HG03520 (cell line): Measurements from ENCODE around the gene SCN5A.

Source experiments
- ATAC-seq: cut with Tn5 transposase; IDR thresholded peaks from one replicate; pipeline ENCODE4 v1.9.1; 2021; ENCODE audit warnings: mild to moderate bottlenecking, moderate library complexity; ENCODE audit not compliant: unreplicated experiment

Gene SCN5A

GRCh38 chr3:38603731-38604131 lies 45.8 kb downstream of the SCN5A start:
- ATAC-seq: no peak

DNA sequence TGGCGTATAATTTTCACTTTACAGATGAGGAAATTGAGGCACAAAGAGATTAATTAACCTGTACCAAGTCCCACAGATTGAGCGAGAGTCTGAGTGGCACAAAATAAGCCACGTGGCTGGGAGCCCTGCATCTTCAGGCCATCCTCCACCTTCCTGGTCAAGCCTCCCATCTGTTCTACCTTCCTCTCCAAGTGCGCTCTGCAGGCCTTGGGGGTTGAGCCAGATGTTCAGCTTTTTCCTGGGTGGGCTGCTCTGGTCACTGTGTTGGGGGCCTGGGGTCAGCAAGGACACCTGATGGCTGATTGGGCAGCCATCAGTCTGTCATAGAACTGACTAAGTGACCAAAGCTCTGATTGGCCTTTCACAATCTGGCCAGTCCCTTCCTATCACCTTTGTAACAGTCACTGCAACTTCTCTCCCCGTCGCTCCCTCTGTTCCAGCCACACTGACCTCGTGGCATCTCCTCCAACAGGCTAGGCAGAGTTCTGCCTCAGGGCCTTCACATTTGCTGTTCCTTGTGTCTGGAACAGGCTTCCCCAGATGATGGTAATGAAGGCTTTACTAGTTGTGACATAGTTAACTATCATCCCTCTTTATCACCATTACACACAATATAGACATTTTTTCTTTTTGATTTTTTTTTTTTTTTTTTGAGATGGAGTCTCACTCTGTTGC lies 46.8 kb downstream of the SCN5A start:
- no peak for ATAC-seq

DNA sequence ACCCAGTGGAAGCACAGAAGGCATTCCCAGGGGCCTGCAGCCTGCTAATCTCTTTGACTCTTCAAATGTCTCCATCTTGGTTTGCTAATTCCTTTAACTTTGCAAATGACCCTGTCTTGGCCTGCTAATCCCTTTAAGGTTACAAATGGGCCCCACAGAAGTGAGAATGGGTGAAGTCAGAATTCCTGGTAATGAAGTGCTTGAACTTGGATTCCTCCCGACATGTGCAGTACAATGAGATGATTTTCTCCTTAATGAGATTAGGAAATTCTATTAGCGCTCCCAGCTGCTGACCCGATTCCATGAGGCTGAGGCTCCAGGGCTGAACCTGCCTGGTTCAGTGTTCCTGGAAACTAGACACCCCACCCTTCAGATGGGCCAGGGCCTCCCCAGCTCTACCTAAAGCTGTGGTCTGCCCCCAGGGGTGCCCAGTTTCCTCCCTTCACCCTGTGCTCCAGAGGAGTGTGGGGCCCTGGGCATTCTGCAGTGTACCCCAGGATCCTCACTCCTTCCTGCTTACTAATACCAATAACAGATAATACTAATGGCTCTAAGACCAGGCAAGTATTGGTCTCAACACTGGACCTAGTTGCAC lies 47.4 kb downstream of the SCN5A start:
- ATAC-seq: no peak

DNA sequence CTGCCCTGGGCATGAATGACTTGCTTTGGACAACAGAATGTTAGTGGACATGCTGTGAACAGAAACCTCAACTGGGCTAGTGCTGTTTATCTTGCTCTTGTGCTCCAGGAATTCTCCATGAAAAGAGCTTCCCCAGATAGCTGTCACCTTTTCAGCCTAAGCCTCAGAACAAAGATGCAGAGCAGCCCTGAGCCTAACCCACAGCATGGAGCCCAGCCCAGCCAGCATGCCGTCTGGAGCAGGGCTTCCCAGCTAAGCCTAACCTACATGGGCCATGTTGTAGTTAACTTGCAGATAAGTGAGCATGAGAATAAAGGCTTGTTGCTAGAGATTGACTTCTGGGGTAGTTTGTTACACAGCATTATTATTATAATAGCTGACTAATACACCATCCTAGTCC lies 48.9 kb downstream of the SCN5A start:
- ATAC-seq: no peak

DNA sequence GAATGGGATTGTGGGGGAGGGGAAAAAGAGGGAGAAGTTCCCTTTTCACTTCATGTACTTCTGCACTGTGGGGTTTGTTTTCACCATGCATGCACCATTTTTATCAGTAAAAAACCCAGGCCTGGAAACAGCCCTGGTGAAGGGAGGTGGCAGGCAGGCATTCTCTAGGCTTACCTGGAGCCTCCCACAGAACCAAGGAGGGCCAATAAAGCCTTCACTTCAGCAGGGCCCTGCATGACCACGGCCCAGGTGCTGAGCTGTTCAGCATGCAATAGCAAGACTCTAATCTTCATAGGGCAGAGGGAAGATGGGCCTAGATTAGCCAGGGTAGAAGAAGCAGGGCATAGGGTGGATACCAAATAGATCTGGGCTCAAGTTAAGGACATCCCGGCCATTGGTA lies 49.6 kb downstream of the SCN5A start:
- ATAC-seq: no peak

DNA sequence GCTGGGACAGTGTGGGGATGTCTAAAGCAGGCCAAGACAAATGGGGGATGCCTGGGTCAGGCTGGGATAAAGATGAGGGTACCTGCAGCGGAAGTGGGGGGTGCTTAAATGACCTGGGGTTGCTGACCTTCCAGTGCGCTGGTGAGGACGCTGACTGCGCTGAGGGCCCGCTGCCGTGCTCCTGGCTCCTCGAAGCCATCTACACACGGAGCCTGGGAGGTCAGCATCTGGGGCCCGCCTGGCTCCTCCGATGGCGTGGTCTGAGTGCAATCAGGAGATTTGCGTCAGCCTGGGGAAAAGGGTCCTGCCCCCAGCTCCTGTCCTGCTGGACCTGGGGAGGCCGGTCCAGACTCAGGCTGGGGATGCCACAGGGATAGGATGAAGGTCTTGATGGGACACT lies 50.7 kb downstream of the SCN5A start:
- no peak for ATAC-seq

GRCh38 chr3:38597502-38598060 lies 51.9 kb downstream of the SCN5A start:
- ATAC-seq: no peak

GRCh38 chr3:38595393-38595792 lies 54.1 kb downstream of the SCN5A start:
- no peak for ATAC-seq

GRCh38 chr3:38590521-38590920 lies 59.0 kb downstream of the SCN5A start:
- ATAC-seq: no peak

DNA sequence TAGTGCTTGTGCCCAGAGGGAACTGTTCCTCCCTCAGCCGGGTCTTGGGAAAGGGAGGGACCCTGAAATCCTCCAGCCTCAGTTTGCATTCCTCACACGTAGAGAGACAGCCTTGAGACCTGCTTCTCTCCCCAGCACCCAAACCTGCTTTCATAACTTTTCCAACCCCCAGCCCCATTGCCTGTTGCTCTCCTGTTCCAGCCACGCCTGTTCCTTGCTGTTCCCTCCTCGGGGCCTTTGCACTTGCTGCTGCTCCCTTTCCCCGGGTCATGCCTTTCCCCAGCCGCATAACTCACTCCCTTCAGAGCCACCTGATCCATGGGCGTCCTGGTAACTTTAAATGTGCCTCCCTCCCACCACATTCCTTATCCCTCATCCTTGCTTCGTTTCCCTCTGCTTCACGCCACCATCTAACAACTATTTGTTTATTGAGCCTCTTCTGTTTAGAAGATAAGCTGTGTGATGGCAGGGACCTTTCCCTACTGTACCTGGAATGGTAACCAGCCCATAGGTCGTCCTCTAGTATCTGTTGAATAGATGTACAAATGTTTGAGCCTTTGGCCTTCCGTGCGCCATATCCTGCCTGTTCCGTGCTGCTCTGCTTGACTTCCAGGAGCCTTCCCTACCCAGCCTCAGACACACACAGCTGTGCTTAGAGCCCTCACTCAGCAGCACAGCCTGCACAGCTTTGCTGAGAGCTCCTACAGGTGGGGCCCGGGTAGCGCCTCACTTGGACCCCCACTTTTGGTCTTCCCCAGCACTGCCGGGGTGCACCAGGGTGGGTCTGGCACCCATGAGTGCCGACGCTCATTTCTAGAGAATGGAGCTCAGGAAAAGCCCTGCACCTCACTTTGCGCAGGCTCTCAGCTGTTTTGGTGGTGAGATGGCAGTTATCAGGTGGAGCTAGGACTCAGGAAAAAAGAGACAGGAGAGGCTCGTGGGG lies 60.2 kb downstream of the SCN5A start:
- ATAC-seq: no peak

DNA sequence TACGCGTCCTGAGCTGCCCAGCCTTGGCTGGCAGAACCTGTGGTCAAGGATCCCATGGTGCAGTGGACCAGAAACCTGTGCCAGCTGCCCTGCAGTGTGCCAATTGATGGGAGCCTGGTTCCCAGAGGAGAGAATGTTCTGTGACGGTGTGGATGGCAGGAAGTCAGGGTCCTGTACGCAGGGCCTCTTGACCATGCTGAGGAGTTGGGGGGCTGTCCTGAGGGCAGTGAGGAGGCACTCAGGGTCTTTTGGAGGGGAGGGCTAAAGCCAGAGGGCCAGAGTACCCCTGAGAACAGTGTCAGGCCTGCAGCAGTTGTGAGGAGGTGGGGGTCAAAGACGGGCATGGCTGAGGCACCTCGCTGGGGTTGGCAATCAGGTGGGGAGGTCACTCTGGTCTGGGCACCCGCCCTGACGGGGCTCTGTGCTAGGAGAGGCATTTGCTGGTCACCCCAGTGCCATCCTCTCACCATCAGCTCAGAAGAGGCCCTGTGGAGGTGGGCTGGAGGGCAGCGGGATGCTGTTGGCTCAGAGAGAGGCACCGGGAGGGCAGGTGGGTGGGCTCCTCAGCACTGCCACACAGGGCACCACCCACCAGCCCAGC lies 61.0 kb downstream of the SCN5A start:
- no peak for ATAC-seq

DNA sequence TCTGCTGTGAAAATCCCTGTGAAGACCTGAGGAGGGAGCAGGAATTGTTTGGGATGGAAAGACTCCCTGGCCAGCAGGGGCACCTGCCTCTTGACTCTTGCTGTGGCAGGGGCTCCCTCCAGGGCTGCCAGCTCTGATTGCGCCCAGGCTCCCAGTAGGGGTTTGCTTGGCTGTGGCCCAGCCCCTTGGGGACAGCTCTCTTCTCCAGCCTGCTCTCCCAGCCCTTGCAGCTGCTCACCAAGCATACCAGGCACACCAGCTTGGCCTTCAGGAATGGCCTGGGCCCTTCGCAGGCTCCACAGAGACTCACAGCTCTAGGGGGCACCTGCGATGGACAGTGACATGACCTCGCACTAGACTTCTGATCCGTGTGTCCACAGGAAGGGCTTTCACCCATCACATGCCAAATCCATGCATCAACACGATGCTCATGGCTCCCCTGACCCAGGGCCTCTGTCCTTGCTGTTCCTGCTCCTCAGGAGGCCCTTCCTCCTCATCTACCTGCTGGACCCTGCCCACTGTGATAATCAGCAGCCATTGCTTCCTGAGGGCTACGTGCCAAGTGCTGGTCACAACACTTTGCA lies 61.8 kb downstream of the SCN5A start:
- no peak for ATAC-seq

DNA sequence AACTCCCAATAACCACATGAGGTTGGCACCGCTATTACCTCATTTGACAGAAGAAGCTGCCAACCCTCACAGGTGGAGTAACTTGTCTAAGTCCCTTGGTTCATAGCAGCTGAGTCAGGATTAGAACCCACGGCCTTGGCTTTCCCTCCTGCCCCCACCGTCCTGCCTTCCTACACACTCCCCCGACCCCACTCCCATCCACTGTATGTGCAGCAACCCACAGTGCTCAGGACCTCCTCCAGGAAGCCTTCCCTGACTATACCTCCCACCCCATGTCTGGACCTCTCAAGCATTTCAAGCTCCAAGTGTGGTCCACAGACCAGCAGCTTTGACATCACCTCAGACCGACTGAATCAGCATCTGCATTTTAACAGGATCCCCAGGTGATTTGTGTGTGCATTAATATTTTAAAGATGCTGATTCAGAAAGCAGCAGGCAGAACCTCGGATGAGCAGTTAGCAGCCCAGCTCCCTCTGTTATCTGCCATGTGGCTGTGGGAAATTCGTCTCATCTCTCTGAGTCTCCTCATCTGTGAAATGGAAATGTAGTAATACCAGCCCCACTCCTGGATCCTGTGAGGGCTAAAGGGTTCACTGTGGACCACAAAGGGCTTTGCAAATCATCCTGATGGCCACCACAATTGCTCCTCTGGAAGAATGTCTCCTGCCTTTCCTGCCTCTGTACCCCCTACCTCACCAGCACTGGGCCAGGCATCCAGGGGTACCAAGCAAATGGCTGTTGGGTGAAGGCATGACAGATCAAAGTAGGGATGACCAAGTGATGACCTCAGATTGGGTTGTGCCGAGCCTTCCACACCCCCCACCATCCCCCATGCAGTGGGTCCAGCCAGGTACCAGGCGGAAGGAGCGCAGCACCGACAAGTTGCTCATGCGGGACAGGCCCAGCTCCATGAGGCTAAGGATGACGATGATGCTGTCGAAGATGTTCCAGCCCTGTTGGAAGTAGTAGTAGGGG lies 62.7 kb downstream of the SCN5A start:
- no peak for ATAC-seq

- no peak for ATAC-seq
Observed at GRCh38 chr3:38585791-38586420, 63.6 kb downstream of the SCN5A start.

GRCh38 chr3:38583688-38584087 lies 65.8 kb downstream of the SCN5A start:
- ATAC-seq: no peak

DNA sequence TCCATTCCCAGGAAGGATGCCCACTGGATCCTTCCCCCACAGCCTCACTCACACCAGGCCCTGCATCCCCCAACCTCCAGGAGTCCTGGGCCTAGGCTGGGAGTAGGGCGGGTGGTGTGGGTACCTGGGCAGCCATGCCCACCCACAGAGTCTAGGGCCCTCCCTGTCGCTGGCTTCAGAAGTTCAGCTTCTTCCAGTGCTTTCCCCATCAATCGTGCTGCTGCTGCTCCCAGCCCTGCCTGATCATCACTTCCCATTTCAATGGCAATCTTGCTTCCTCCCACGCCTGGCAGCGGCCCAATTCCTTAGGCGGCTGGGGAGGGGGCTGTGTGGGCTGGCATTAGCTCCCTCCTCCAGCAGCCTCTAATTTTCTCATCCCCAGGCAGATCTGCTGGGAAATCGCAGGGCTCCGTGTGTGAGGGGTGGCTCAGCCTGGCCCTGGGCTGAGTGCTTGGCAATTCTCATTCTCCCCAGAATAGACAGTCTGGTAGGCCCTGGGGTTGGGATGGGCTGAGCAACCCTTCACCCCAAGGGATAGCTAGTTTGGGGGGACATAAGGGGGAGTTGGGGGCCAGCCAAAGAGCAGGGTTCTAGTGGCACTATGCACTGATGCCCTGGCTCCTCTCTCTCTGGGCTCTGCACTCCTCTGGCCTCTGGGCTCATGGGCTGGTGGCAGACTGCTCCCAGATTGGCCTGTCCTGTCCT lies 66.4 kb downstream of the SCN5A start:
- ATAC-seq: no peak

DNA sequence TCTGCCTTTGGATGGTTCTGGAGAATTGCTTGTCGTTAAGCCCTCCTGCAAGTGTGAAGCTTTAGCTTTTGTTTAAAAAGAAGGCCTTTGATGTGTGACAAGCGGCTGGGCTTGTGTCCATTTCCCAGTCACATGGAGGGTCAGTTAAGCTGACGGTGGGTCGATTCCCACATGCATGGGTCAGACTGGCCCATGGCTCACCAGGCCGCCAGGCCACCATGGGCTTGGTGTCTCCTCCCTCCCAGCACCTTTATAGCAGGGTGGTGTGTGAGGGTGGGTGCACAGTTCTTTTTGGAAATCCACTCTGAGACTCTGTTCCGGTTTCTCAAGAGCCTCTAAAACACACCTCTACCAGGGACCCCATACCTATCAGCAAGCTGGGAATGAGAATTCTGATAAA lies 67.2 kb downstream of the SCN5A start:
- no peak for ATAC-seq

GRCh38 chr3:38581774-38582173 lies 67.7 kb downstream of the SCN5A start:
- ATAC-seq: no peak
